ENCODE measurements around the gene FAM187B.

GRCh38 chr19:35249146-35249847, 20.8 kb upstream of the FAM187B start:
- TF ChIP-seq, protein P1, sequence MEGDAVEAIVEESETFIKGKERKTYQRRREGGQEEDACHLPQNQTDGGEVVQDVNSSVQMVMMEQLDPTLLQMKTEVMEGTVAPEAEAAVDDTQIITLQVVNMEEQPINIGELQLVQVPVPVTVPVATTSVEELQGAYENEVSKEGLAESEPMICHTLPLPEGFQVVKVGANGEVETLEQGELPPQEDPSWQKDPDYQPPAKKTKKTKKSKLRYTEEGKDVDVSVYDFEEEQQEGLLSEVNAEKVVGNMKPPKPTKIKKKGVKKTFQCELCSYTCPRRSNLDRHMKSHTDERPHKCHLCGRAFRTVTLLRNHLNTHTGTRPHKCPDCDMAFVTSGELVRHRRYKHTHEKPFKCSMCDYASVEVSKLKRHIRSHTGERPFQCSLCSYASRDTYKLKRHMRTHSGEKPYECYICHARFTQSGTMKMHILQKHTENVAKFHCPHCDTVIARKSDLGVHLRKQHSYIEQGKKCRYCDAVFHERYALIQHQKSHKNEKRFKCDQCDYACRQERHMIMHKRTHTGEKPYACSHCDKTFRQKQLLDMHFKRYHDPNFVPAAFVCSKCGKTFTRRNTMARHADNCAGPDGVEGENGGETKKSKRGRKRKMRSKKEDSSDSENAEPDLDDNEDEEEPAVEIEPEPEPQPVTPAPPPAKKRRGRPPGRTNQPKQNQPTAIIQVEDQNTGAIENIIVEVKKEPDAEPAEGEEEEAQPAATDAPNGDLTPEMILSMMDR (IDR thresholded peaks at IDR 0.05; ENCODE audit: low read depth, low read length), result no peak
- TF ChIP-seq POLR2A (IDR thresholded peaks at IDR 0.05; ENCODE audit: extremely low read depth, insufficient read length), result no peak
- TF ChIP-seq MAX (IDR thresholded peaks at IDR 0.05; ENCODE audit: low read depth, low read length), result no peak

All from NB4 (cell line).